SK-N-SH treated with all-trans-retinoic acid at 6 μM for 48 hours (cell line): ENCODE data around the gene DDX1.

Experiments
- BACH2 ChIP-seq: fragments of 250-450 bp; sonication (Bioruptor Pico); IDR thresholded peaks from 2 replicates; pipeline ENCODE4 v1.9.0; 2021; ENCODE audit warnings: mild to moderate bottlenecking, borderline replicate concordance
- CSRNP3 ChIP-seq: fragments of 250-450 bp; sonication (Bioruptor Pico); IDR thresholded peaks from 2 replicates; pipeline ENCODE4 v1.5.1; 2021; ENCODE audit warnings: mild to moderate bottlenecking, moderate library complexity
- GLIS3 ChIP-seq: fragments of 250-450 bp; sonication (Bioruptor Pico); IDR thresholded peaks from 2 replicates; pipeline ENCODE4 v1.5.0; 2020; ENCODE audit warnings: mild to moderate bottlenecking, moderate library complexity
- ISL1 ChIP-seq: fragments of 250-450 bp; sonication (Bioruptor Pico); IDR thresholded peaks from 2 replicates; pipeline ENCODE4 v2.1.2; 2022; ENCODE audit warnings: mild to moderate bottlenecking, moderate library complexity
- PPARA ChIP-seq: fragments of 250-450 bp; sonication (Bioruptor Pico); IDR thresholded peaks from 2 replicates; pipeline ENCODE4 v1.5.0; 2020; ENCODE audit warnings: mild to moderate bottlenecking, borderline replicate concordance
- RARB ChIP-seq: fragments of 250-450 bp; sonication (Bioruptor Pico); IDR thresholded peaks from 2 replicates; pipeline ENCODE4 v1.8.0; 2021; ENCODE audit warnings: mild to moderate bottlenecking, moderate library complexity
- TSHZ2 ChIP-seq: fragments of 250-450 bp; sonication (Bioruptor Pico); IDR thresholded peaks from 2 replicates; pipeline ENCODE4 v1.5.0; 2020; ENCODE audit warnings: mild to moderate bottlenecking, moderate library complexity
- ZFP3 ChIP-seq: fragments of 250-450 bp; sonication (Bioruptor Pico); IDR thresholded peaks from 2 replicates; pipeline ENCODE4 v1.5.0; 2020; ENCODE audit warnings: mild to moderate bottlenecking, moderate library complexity
- ZFP30 ChIP-seq: fragments of 450-650 bp; formaldehyde crosslinking; IDR thresholded peaks from 2 replicates; pipeline ENCODE4 v1.5.0; 2022; ENCODE audit warnings: mild to moderate bottlenecking, moderate library complexity
- ZNF8 ChIP-seq: fragments of 450-650 bp; formaldehyde crosslinking; IDR thresholded peaks from 2 replicates; pipeline ENCODE4 v1.5.0; 2020; ENCODE audit warnings: mild to moderate bottlenecking, moderate library complexity
- TF ChIP-seq, protein P1 (sequence below): fragments of 250-450 bp; sonication (Bioruptor Pico); IDR thresholded peaks from 2 replicates; pipeline ENCODE4 v1.8.0; 2020; ENCODE audit warnings: mild to moderate bottlenecking, moderate library complexity, borderline replicate concordance
- TF ChIP-seq, protein P2 (sequence below): fragments of 250-450 bp; sonication (Bioruptor Pico); IDR thresholded peaks from 2 replicates; pipeline ENCODE4 v1.8.0; 2021; ENCODE audit warnings: low read depth, mild to moderate bottlenecking, moderate library complexity, borderline replicate concordance

- TF ChIP-seq ZFP30 (CRISPR knock-in tag), result no peak
- TF ChIP-seq, protein P1, sequence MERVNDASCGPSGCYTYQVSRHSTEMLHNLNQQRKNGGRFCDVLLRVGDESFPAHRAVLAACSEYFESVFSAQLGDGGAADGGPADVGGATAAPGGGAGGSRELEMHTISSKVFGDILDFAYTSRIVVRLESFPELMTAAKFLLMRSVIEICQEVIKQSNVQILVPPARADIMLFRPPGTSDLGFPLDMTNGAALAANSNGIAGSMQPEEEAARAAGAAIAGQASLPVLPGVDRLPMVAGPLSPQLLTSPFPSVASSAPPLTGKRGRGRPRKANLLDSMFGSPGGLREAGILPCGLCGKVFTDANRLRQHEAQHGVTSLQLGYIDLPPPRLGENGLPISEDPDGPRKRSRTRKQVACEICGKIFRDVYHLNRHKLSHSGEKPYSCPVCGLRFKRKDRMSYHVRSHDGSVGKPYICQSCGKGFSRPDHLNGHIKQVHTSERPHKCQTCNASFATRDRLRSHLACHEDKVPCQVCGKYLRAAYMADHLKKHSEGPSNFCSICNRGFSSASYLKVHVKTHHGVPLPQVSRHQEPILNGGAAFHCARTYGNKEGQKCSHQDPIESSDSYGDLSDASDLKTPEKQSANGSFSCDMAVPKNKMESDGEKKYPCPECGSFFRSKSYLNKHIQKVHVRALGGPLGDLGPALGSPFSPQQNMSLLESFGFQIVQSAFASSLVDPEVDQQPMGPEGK (CRISPR knock-in tag), result no peak
- TF ChIP-seq ISL1 (CRISPR knock-in tag), result no peak
- TF ChIP-seq TSHZ2 (CRISPR knock-in tag), result no peak
- TF ChIP-seq ZFP3 (CRISPR knock-in tag), result no peak
- no peak for TF ChIP-seq GLIS3 (CRISPR knock-in tag)
- no peak for TF ChIP-seq CSRNP3 (CRISPR knock-in tag)
- TF ChIP-seq ZNF8 (CRISPR knock-in tag), result no peak
- no peak for TF ChIP-seq PPARA
- TF ChIP-seq, protein P2, sequence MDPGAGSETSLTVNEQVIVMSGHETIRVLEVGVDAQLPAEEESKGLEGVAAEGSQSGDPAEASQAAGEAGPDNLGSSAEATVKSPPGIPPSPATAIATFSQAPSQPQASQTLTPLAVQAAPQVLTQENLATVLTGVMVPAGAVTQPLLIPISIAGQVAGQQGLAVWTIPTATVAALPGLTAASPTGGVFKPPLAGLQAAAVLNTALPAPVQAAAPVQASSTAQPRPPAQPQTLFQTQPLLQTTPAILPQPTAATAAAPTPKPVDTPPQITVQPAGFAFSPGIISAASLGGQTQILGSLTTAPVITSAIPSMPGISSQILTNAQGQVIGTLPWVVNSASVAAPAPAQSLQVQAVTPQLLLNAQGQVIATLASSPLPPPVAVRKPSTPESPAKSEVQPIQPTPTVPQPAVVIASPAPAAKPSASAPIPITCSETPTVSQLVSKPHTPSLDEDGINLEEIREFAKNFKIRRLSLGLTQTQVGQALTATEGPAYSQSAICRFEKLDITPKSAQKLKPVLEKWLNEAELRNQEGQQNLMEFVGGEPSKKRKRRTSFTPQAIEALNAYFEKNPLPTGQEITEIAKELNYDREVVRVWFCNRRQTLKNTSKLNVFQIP, result no peak
- TF ChIP-seq RARB (CRISPR knock-in tag), result no peak
- no peak for TF ChIP-seq BACH2
Observed at GRCh38 chr2:15595936-15596335, 4.3 kb downstream of the DDX1 start.
